OCI-LY1 (cell line): ENCODE results near the gene CREB3L2.
"Not testable (repeated sequence)": the region's sequence is repeated elsewhere in the genome, so short reads cannot be mapped to it uniquely, and the experiment has no call there.

ENCODE experiments used
- EZH2 ChIP-seq: fragments of 200-600 bp; sonication (generic), shearing (Covaris generic); IDR thresholded peaks from 2 replicates; pipeline ENCODE4 v1.8.0; 2017; ENCODE audit warnings: borderline replicate concordance, mixed run types, mild to moderate bottlenecking, antibody characterized with exemption, low read length, moderate library complexity, mixed read lengths
- TF ChIP-seq, protein P1 (sequence below): fragments of 200-600 bp; sonication (generic), shearing (Covaris generic); IDR thresholded peaks from 2 replicates; pipeline ENCODE4 v1.5.1; 2017; ENCODE audit warnings: mild to moderate bottlenecking, antibody characterized with exemption, low read length, moderate library complexity, mixed read lengths

GRCh38 chr7:137906636-137907035 is 95.2 kb downstream of the CREB3L2 start:
- TF ChIP-seq EZH2: not testable (repeated sequence)
- TF ChIP-seq, protein P1, sequence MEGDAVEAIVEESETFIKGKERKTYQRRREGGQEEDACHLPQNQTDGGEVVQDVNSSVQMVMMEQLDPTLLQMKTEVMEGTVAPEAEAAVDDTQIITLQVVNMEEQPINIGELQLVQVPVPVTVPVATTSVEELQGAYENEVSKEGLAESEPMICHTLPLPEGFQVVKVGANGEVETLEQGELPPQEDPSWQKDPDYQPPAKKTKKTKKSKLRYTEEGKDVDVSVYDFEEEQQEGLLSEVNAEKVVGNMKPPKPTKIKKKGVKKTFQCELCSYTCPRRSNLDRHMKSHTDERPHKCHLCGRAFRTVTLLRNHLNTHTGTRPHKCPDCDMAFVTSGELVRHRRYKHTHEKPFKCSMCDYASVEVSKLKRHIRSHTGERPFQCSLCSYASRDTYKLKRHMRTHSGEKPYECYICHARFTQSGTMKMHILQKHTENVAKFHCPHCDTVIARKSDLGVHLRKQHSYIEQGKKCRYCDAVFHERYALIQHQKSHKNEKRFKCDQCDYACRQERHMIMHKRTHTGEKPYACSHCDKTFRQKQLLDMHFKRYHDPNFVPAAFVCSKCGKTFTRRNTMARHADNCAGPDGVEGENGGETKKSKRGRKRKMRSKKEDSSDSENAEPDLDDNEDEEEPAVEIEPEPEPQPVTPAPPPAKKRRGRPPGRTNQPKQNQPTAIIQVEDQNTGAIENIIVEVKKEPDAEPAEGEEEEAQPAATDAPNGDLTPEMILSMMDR: not testable (repeated sequence)
